ENCODE data around the gene PARP4. TPM values are rescaled to one million over a fixed set of nuclear protein-coding genes. Genes with fewer than 3 reads are reported as not detected.

PARP4 gene
- total RNA-seq, 1 experiment from 2014 or later: 25.9 TPM

- H2BK15ac ChIP-seq (ENCODE audit: low read depth, low read length): no peak overlapping the region
- no peak overlapping the region for H3K56ac ChIP-seq (ENCODE audit: insufficient read length, low read depth, low read length)
- H3K23me2 ChIP-seq (ENCODE audit: insufficient read length, low read depth, low read length, poor library complexity, severe bottlenecking): no peaks in the 10 kb centered on the region
- H2BK12ac ChIP-seq (ENCODE audit: insufficient read length, low read depth, low read length): no peak overlapping the region
- no peak for TF ChIP-seq CTCF (conservative IDR thresholded peaks at IDR 0.05)
- H4K8ac ChIP-seq (replicated peaks; ENCODE audit: insufficient read length, low read depth, low read length): no peak overlapping the region
- no peaks in the 10 kb centered on the region for H3K9me3 ChIP-seq (ENCODE audit: control insufficient read depth, low read depth, low read length)
- no peak overlapping the region for H3T11ph ChIP-seq (ENCODE audit: low read length)
- Mint-ChIP-seq H3K4me1 (peaks cover 4 to 8% of the 10 kb centered on the region in 2 experiments; a peak in 2 of 4 replicates), H3K36me3 (ENCODE audit: insufficient read depth in 1 of 3, low read depth in 3 of 3) (peaks cover 3 to 19% (median 13%) of the 10 kb centered on the region in 3 experiments; a peak in 6 of 7 replicates), H3K27ac (peak overlapping the region in 2 of 3 experiments; percentile 38 to 49; a peak in 4 of 7 replicates), H3K4me3 (no peak overlapping the region), H3K27me3 (ENCODE audit: low read depth) (no peaks in the 10 kb centered on the region), H3K9me3 (no peaks in the 10 kb centered on the region)
- no peak overlapping the region for H2BK120ac ChIP-seq (ENCODE audit: low read depth, low read length, poor library complexity, severe bottlenecking)
- DNase-seq: no peak
- no peaks in the 10 kb centered on the region for H3K27me3 ChIP-seq (ENCODE audit: insufficient read depth, low read length)
- no peaks in the 10 kb centered on the region for H3K79me1 ChIP-seq (ENCODE audit: insufficient read depth, low read depth, low read length, poor library complexity, severe bottlenecking)
- no peak overlapping the region for H3K4me2 ChIP-seq (ENCODE audit: insufficient read depth, insufficient read length, low read length)
- H3K4me1 ChIP-seq (ENCODE audit: insufficient read depth, low read length): no peaks in the 10 kb centered on the region
- H4K91ac ChIP-seq (ENCODE audit: insufficient read length, low read depth, low read length): no peak overlapping the region
- H3K18ac ChIP-seq (ENCODE audit: insufficient read length, low read depth, low read length): no peak overlapping the region
- H3K14ac ChIP-seq (ENCODE audit: insufficient read depth, low read length): no peak overlapping the region
- H2AK5ac ChIP-seq (ENCODE audit: insufficient read length, low read length): no peak overlapping the region
- no peak overlapping the region for H3K27ac ChIP-seq (ENCODE audit: insufficient read length, low read depth, low read length)
- no peak overlapping the region for H4K5ac ChIP-seq (ENCODE audit: insufficient read length, low read depth, low read length)
- WGBS (ENCODE audit: extremely low coverage, insufficient read length, low lambda C conversion rate): no CpG with 5 or more reads among the region's 4 CpGs
- no peak overlapping the region for H2BK5ac ChIP-seq (ENCODE audit: insufficient read length, low read length)
- H2AFZ ChIP-seq (ENCODE audit: low read length): no peak overlapping the region
- no peaks in the 10 kb centered on the region for H3K79me2 ChIP-seq (ENCODE audit: insufficient read depth, low read length)
- no peak overlapping the region for H3K23ac ChIP-seq (ENCODE audit: insufficient read length, low read depth, low read length)
- no peaks in the 10 kb centered on the region for H4K20me1 ChIP-seq (ENCODE audit: control insufficient read depth, insufficient read depth, insufficient read length)
- H3K4ac ChIP-seq (ENCODE audit: low read depth, low read length): no peak overlapping the region
- no peak overlapping the region for H3K9ac ChIP-seq (ENCODE audit: extremely low read depth, insufficient read length, low read length)
- no peak overlapping the region for H2BK20ac ChIP-seq (ENCODE audit: low read depth, low read length, poor library complexity, severe bottlenecking)
These were observed 9.2 kb downstream of the PARP4 start for GRCh38 chr13:24503379-24503696.

Data from H9 (cell line).